Stomach (tissue), 9 donors: ENCODE results near the gene CES4A. TPM values are rescaled to one million over a fixed set of nuclear protein-coding genes. Genes with fewer than 3 reads are reported as not detected.

ENCODE experiments used
- DNase-seq, 2 donors: peaks; one replicate each; pipeline versions ENCODE4 v3.0.0 to v3.0.0-alpha.2; 2013 to 2019
- H3K27ac ChIP-seq, 5 donors: fragments of 200-600 bp in 4 of 5; sonication (generic) in 4 of 5; one replicate each; pipeline ENCODE4 v1.5.1; 2013 to 2019; ENCODE audit warnings: mild to moderate bottlenecking in 1 of 5, moderate library complexity in 1 of 5
- H3K27me3 ChIP-seq, 3 donors: fragments of 200-600 bp; sonication (generic); one replicate each; pipeline ENCODE4 v1.5.1; 2017 to 2019; ENCODE audit warnings: mixed run types in 1 of 3
- H3K36me3 ChIP-seq, 4 donors: fragments of 200-600 bp; sonication (generic); 1 replicate in 3 of 4; 2 replicates in 1 of 4; pipeline ENCODE4 v1.5.1; 2016 to 2019
- H3K4me1 ChIP-seq, 4 donors: fragments of 200-600 bp; sonication (generic); one replicate each; pipeline ENCODE4 v1.5.1; 2016 to 2019
- H3K4me3 ChIP-seq, 4 donors: fragments of 200-600 bp; sonication (generic) in 3 of 4; one replicate each; pipeline ENCODE4 v1.5.1; 2016 to 2019; ENCODE audit warnings: mild to moderate bottlenecking in 1 of 4
- H3K9me3 ChIP-seq, 4 donors: fragments of 200-600 bp; sonication (generic); one replicate each; pipeline ENCODE4 v1.5.1; 2016 to 2019
- EP300 ChIP-seq: sonication (generic); formaldehyde crosslinking; IDR thresholded peaks from one replicate; pipeline ENCODE4 v1.6.1; 2017; ENCODE audit warnings: antibody characterized with exemption
- POLR2A ChIP-seq, 4 donors: fragments of 450-650 bp; IDR thresholded peaks; one replicate each; pipeline ENCODE4 v1.6.1; 2016; ENCODE audit warnings: antibody characterized with exemption in 4 of 4, control low read depth in 2 of 4, mild to moderate bottlenecking in 1 of 4, moderate library complexity in 1 of 4
- POLR2AphosphoS5 ChIP-seq, 3 donors: sonication (generic); formaldehyde crosslinking; IDR thresholded peaks; one replicate each; pipeline ENCODE4 v1.6.1; 2016; ENCODE audit warnings: antibody characterized with exemption in 3 of 3
- WGBS, 5 donors: extraction: QIAGEN DNeasy Blood & Tissue Kit in 3 of 5; methylation state at CpG; one replicate each; pipeline versions ENCODE4 v1.1.5 to v1.1.7; 2013 to 2018; 5-methylcytosine and 5-hydroxymethylcytosine counted together
- intact Hi-C: fragments of 100-400 bp; cut with DNase I; formaldehyde crosslinking; loops from one replicate; pipeline ENCODE4 v1.15.1; 2023; ENCODE audit warnings: low total_unique reads
- polyA plus RNA-seq, 3 donors: library from polyadenylated mRNA; stranded (reverse); fragments of 200-250 nt; gene quantifications; one replicate each; pipeline ENCODE4 v1.2.3, GENCODE V29; 2013
- total RNA-seq, 5 donors: library from RNA; depleted of rRNA; stranded (reverse); fragments of >200 nt; gene quantifications; one replicate each; pipeline versions ENCODE4 v1.1.0 to v1.2.3, GENCODE V29; 2014 to 2016
- TF ChIP-seq, protein P1 (sequence below), 7 experiments: fragments of 450-650 bp in 4 of 7; fragments of 200-600 bp in 3 of 7; sonication (generic) in 3 of 7; IDR thresholded peaks; one replicate each; pipeline ENCODE4 v1.5.1; 2016 to 2019; ENCODE audit warnings: antibody characterized with exemption in 7 of 7, control low read depth in 2 of 7, mild to moderate bottlenecking in 1 of 7
- donor health status: healthy with polysubstance abuse.
- donor health status: Bipolar disorder and iron deficiency.
- donor health status: healthy.

CES4A gene
- total and polyA plus RNA-seq, 8 donors, result 3.2 to 22.3 (median 5.5) TPM

DNA sequence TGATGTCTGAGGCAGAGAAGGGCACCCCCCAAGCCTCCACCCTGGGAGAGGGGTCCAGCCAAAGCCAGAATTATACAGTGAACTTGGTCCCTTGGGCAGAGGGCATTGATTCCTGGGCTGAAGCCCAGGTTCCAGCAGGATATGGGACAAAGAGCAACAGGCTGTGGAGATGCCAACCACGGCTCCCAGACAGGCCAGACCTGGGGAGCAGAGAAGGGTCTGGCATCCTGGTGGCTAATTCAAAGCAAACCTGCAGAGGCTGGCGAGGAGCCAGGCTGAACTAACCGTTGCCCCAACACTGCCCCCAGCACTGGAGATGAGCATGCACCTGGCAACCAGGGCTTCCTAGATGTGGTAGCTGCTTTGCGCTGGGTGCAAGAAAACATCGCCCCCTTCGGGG lies 24.3 kb upstream of the CES4A start:
- Histone ChIP-seq H3K27me3 (peaks cover 0 to 16% (median 0%) of the 10 kb centered on the region in 3 donors), H3K9me3 (no peaks in the 10 kb centered on the region), H3K4me1 (peaks cover 0 to 26% (median 11%) of the 10 kb centered on the region in 4 donors), H3K4me3 (no peak overlapping the region), H3K27ac (no peak overlapping the region), H3K36me3 (no peaks in the 10 kb centered on the region)
- no peak for DNase-seq
- TF ChIP-seq POLR2A (IDR thresholded peaks at IDR 0.05) (no peak), POLR2AphosphoS5 (IDR thresholded peaks at IDR 0.05) (no peak), EP300 (no peak)
- TF ChIP-seq, protein P1, sequence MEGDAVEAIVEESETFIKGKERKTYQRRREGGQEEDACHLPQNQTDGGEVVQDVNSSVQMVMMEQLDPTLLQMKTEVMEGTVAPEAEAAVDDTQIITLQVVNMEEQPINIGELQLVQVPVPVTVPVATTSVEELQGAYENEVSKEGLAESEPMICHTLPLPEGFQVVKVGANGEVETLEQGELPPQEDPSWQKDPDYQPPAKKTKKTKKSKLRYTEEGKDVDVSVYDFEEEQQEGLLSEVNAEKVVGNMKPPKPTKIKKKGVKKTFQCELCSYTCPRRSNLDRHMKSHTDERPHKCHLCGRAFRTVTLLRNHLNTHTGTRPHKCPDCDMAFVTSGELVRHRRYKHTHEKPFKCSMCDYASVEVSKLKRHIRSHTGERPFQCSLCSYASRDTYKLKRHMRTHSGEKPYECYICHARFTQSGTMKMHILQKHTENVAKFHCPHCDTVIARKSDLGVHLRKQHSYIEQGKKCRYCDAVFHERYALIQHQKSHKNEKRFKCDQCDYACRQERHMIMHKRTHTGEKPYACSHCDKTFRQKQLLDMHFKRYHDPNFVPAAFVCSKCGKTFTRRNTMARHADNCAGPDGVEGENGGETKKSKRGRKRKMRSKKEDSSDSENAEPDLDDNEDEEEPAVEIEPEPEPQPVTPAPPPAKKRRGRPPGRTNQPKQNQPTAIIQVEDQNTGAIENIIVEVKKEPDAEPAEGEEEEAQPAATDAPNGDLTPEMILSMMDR (IDR thresholded peaks at IDR 0.05), result no peak
- intact Hi-C loops, result no loop called here
- 61 to 80% (median 65%) methylated on average over 1 to 6 of the region's 6 CpGs; no CpG with 5 or more reads in 1 of the 5 donors for WGBS, 5 donors

DNA sequence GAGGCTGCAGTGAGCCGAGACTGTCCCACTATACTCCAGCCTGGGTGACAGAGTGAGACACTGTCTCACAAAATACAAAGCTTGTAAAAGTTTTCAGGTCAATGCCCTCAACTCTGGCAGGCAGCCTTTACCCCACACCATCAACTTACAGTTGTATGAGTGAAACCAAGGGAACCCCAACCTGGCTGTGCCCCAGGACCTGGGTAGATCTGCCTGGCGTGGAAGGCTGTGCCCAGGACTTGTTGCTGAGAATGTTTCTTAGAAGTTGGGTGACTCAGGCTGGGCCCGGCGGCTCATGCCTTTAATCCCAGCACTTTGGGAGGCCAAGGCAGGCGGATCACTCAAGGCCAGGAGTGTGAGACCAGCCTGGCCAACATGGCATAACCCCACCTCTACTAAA lies 19.5 kb upstream of the CES4A start:
- no peak overlapping the region for H3K27ac ChIP-seq
- intact Hi-C loops, result no loop called here
- DNase-seq, result no peak
- H3K36me3 ChIP-seq, result no peaks in the 10 kb centered on the region
- H3K27me3 ChIP-seq, result peaks cover 0 to 17% (median 0%) of the 10 kb centered on the region in 3 donors
- WGBS, 5 donors, result 79 to 93% (median 83%) methylated on average over 3 to 5 of the region's 5 CpGs
- no peak overlapping the region for H3K4me3 ChIP-seq
- no peak for TF ChIP-seq EP300
- no peak for TF ChIP-seq POLR2AphosphoS5 (IDR thresholded peaks at IDR 0.05)
- TF ChIP-seq, protein P1 (IDR thresholded peaks at IDR 0.05), result no peak
- TF ChIP-seq POLR2A (IDR thresholded peaks at IDR 0.05), result no peak
- no peaks in the 10 kb centered on the region for H3K9me3 ChIP-seq
- H3K4me1 ChIP-seq, result no peaks in the 10 kb centered on the region

DNA sequence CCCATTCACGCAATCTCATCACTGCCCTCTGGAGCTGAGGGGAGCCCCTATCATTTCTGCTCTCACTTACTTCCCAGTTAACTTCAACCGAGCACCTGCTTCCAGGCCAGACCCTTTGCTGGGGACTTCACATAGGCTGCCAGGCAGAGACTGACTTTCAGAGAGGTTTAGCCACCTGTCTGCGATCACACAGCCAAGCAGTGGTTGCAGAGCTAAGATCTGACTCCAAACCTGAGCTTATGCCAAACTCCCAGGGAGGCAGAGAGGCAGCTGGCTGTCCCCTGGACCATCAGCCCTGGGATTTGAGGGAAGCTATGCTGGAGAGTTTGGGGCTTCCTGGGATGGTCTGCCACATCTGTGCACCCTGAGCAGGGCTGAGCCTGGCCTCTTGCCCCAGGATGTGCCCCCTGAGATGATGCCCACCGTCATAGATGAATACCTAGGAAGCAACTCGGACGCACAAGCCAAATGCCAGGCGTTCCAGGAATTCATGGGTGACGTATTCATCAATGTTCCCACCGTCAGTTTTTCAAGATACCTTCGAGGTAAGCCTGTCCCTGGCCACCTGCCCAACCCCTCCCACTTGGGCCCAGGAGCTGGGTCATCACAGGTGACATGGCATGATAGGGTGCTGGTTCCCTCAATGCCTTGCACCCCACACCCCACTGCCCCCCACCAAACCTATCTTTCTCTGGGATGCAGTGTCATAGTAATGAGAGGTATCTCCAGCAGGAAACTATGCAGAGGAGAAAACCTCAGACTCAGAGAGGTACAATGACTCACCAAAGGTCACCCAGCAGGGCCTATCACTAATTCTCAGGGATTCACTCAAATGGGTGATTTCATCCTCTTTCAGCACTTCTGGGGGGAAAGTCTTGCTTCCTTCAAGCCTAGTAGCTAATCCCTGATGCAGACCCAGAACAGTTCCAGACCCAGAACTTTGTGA lies 17.3 kb upstream of the CES4A start:
- 71 to 83% (median 76%) methylated on average over 10 of the region's 10 CpGs for WGBS, 5 donors
- TF ChIP-seq POLR2AphosphoS5 (IDR thresholded peaks at IDR 0.05), result no peak
- TF ChIP-seq, protein P1 (IDR thresholded peaks at IDR 0.05), result no peak
- TF ChIP-seq EP300, result no peak
- no peak for TF ChIP-seq POLR2A (IDR thresholded peaks at IDR 0.05)
- Histone ChIP-seq H3K4me1 (no peaks in the 10 kb centered on the region), H3K9me3 (no peaks in the 10 kb centered on the region), H3K36me3 (no peaks in the 10 kb centered on the region), H3K4me3 (no peak overlapping the region), H3K27ac (no peak overlapping the region), H3K27me3 (peaks cover 0 to 12% (median 0%) of the 10 kb centered on the region in 3 donors)
- intact Hi-C loops, result no loop called here
- no peak for DNase-seq

DNA sequence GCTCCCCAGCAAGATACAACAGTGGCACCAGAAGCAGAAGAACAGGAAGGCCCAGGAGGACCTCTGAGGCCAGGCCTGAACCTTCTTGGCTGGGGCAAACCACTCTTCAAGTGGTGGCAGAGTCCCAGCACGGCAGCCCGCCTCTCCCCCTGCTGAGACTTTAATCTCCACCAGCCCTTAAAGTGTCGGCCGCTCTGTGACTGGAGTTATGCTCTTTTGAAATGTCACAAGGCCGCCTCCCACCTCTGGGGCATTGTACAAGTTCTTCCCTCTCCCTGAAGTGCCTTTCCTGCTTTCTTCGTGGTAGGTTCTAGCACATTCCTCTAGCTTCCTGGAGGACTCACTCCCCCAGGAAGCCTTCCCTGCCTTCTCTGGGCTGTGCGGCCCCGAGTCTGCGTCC lies 15.4 kb upstream of the CES4A start:
- no peak for DNase-seq
- Histone ChIP-seq H3K4me1 (peaks cover 0 to 8% (median 3%) of the 10 kb centered on the region in 4 donors), H3K9me3 (no peaks in the 10 kb centered on the region), H3K36me3 (no peaks in the 10 kb centered on the region), H3K4me3 (no peak overlapping the region), H3K27me3 (peaks cover 0 to 24% (median 0%) of the 10 kb centered on the region in 3 donors), H3K27ac (no peak overlapping the region)
- WGBS, 5 donors, result 69 to 78% (median 77%) methylated on average over 9 of the region's 9 CpGs
- intact Hi-C loops, result no loop called here
- TF ChIP-seq POLR2AphosphoS5 (IDR thresholded peaks at IDR 0.05) (no peak), EP300 (no peak), POLR2A (IDR thresholded peaks at IDR 0.05) (no peak)
- TF ChIP-seq, protein P1 (IDR thresholded peaks at IDR 0.05), result no peak
